ENCODE data around the gene SLC22A23. TPM values are rescaled to one million over a fixed set of nuclear protein-coding genes. Genes with fewer than 3 reads are reported as not detected.

The SLC22A23 gene
- total RNA-seq, 1 experiment from 2014 or later: 8.2 TPM

DNA sequence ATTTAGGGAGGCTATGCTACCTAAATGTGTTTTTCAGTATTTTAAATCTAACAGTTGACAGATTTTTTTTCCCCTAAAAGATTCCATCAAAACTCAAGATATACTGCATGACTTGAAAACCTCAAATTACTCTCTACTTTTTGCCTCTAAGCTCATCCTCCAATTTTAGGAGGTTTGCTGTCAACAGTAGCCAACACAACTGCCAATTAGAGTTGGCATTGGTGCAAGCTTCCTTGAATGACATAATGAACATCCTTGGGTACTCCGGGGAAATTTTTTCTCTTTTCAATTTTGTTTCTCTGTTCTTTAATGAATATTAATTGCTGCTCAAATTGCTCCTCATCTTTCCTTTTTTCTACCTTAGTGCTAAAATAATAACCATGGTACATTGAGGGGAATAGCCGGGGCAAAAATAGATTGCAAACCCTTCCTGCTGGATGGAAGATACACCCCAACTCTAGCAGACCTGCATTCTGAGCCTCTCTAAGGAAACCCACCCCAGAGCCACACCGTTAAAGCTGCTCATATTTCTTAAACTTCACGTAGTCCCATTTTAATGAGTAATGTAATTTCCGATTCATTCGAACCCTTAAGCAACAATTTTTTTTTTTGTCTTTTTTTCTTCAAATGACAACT lies 34.3 kb downstream of the SLC22A23 start:
- no peak for DNase-seq (ENCODE audit: low spot score)

GRCh38 chr6:3421791-3422434 lies 34.9 kb downstream of the SLC22A23 start:
- DNase-seq (ENCODE audit: low spot score): peak; percentile 82

GRCh38 chr6:3421143-3421542 lies 35.7 kb downstream of the SLC22A23 start:
- DNase-seq (ENCODE audit: low spot score): no peak

- peak; percentile 72 for DNase-seq (ENCODE audit: low spot score)
Observed at GRCh38 chr6:3419624-3420272, 37.1 kb downstream of the SLC22A23 start.

DNA sequence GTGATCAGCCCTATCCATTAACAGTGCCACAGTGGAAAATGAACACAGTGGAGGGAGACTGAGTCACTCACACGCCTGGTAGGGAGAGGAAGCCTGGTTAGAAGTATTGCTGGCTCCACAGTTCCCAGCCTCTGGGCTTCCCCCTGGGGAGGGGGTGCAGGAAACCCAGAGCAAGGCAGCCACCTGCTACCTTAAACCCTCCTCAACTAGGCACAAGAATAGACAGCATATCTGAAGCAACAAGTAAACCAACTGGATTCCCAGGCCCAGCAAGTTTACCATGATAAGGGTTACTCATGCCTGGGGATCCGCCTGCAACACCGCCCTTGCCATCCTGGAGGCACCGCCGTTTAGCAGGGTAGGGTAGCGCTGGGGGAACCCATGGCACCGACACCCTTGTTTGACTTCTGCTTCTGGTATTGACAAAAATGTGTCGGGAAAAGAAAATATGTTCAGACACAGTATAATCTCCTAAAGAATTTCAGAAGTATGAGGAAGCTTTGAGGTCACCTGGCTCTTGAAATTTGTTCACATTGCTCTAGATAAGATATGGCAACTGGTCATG lies 38.3 kb downstream of the SLC22A23 start:
- no peak for DNase-seq (ENCODE audit: low spot score)

GRCh38 chr6:3417473-3417872 lies 39.4 kb downstream of the SLC22A23 start:
- DNase-seq (ENCODE audit: low spot score): no peak

GRCh38 chr6:3415490-3415889 lies 41.4 kb downstream of the SLC22A23 start:
- no peak for DNase-seq (ENCODE audit: low spot score)

- DNase-seq (ENCODE audit: low spot score): no peak
Observed at GRCh38 chr6:3415082-3415453, 41.8 kb downstream of the SLC22A23 start.

DNA sequence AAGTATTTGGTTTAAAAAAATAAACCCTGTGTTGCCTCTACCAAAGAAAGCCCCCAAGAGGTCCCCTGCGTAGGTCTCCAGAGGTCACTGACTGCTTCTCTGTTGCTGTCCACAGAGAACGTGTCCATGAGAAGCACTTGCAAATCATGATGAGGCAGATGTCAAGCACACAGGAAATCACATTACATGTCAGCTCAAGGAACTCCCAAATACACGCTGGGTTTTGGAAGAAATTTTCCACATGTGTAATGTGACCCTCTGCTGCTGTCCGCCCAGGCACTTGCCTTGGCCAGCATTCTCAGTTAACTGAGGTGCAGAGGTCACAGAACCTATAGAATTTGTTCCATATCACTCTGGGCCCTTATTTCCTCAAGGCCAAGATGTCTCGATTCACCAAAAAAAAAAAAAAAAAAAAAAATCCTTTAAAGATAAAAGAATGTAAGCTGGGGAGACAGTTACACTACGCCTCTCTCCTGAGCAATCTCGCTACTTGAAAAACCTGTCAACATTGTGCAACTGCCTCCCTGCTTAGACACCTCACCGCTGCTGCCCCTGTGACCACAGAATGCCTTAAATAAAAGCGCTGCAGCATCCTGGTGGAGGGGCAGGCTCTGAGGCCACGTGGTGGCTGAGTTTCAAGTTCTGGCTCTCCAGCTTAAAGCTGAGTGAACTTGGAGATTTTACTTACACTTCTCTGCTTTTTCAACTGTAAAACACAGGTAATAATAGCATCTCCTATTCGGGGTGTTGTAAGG lies 42.3 kb downstream of the SLC22A23 start:
- peak; percentile 87 for DNase-seq (ENCODE audit: low spot score)

DNA sequence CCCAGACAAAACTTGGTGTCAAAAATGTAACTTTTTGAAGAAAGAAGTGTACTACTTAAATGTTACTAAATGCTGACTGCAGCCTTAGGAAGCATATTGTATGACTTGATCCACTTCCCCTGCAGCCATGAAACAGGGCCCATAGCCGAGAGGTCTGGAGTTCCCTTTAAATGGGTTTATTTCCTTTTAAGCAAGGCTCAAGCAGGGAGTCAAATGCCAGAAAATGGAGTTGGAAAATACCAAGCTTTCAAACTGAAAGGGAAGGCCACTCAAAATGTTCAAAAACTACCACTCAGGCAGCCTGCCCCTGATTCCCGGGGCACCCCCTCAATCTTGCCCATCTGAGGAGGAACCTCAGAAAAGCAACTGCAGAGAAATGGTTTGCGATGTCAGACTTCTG lies 43.3 kb downstream of the SLC22A23 start:
- DNase-seq (ENCODE audit: low spot score): no peak

GRCh38 chr6:3412779-3413500 lies 43.9 kb downstream of the SLC22A23 start:
- DNase-seq (ENCODE audit: low spot score): no peak

- no peak for DNase-seq (ENCODE audit: low spot score)
Observed at GRCh38 chr6:3411967-3412778, 44.7 kb downstream of the SLC22A23 start.

DNA sequence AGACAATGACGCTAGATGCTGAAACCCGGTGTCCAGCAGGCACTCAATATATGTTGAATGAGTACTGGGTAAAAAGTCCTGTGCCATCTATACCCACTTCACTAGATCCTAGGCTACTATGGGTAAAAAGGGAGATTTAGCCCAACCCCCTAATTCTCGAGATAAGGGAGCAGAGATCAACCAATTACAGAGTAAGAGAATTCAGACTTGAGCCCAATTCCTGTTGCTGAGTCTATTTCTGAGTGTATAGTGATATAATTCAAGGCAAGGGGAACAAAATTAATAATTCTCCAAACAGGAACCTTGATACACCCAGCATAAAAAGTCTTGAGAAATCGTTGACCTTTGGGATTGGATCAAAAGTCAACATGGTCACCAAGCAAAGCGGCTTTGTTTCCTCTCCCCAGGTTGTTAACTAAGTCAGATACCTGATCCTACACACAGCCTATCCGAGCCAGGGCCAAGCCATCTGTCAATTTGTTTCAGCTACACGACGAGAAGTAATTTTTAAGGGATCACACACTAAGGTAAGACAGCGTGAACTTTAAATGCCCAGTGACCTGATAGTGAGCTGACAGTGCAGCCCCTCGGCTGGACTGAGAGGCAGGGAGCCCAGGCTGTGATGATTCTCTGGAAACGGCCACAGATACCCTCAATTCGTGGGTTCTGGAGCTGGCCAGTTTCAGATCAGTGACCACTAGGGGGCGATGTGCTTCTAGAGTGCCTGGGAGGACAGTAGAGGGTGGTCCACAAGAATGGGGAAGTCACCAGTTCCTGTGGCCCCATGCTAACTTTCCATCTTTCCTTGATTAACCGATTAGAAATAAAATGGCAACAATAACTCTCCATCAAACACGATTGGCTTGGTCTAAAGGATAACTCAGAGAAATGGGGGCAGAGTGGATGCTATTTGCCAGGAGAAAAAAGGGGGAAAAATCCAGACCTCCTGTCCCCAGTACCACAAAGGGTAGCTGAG lies 46.2 kb downstream of the SLC22A23 start:
- DNase-seq (ENCODE audit: low spot score): peak; percentile 60

DNA sequence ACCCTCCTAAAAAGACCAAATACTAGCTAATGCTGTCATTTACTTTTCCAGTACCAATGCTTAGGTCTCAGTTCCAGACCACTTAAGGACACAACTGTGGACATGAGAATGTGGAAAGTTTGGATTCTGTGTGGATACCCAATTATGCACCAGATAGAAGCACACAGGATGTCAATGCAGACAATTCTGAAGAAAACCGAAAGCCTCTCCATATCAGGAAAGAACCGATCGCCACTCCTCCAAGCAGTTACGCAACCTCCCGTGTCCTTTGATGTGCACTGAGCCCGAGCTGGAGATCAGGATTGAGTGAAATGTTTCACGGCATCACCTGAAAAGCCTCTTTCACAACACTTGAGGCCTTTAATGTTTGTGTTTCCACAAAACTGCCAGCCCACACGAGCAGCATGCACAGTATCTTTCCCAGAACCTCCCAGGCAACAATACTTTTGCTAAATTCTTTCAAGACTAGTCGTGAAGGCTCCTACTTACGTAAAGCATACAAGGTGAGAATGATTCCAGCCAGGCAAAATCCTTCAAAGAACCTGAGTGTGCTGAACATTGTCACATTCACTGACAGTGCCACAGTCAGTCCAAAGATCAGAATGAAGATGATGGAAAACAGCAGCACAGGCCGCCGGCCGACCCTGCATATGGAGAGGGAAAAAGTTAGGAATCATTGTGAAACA lies 47.0 kb downstream of the SLC22A23 start:
- no peak for DNase-seq (ENCODE audit: low spot score)

- no peak for DNase-seq (ENCODE audit: low spot score)
Observed at GRCh38 chr6:3408665-3409064, 48.2 kb downstream of the SLC22A23 start.

DNA sequence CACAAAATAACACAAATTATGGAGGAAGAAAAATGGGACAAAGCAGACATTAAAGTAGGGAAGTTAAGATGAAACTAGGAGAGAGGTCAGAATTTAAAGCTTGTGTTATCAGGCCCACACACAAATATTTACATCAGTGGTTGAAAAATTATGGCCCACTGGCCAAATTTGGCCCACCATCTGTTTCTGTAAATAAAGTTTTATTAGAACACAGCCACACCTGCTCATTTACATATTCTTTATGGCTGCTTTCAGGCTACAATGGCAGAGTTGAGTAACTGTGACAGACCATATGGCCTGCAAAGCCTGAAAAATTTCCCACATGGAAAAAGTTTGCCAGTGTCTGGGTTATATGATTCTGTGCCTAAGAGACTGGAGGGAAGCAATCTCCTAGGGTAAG lies 49.0 kb downstream of the SLC22A23 start:
- no peak for DNase-seq (ENCODE audit: low spot score)

DNA sequence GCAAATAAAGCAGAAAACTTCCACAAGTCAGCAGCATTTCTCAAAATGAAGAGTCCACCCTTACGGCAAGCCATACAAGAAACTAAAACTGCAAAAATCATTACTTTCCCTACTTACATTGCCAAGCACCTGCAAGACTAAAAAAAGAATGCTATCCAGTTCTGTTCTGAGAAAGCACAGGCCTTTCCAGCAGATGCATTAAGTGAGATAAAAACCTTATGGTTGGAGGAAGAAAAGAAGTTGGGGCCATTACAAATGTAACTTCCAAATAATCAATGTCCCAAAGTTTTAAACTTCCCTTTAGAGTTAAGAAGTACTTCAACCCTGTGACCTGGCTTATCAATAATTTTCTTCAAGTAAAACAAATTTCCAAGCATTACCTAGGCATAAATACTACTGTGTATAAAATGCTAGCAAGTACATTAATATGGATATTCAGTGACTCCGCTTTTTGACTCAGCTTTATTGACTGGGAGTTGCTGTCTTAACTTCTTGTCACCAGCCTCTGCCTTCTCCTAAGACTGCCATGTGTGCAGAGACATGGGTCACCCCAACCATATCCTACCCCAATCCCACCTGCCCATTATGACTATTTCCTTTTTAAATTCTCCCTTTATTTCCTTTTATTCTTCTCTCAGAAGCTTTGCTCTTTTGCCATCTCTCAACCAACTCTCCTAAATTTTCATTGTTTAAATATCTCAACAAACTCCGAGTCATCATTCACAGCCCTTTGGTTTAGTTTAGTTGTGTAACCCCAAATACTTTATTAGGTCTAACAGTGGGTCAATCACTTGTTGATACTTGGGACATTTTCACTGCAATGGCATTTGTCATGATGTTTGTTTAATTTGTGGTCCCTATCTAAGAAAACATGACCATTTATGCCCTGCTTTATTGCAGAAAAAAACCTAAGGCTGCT lies 49.7 kb downstream of the SLC22A23 start:
- DNase-seq (ENCODE audit: low spot score): no peak

- no peak for DNase-seq (ENCODE audit: low spot score)
Observed at GRCh38 chr6:3406362-3406821, 50.5 kb downstream of the SLC22A23 start.

Measured in A172 (cell line).